HL-60/S4 (cell line): ENCODE measurements around the gene TRMT112.

Experiments
- in situ Hi-C: fragments of 300-500 bp; cut with MboI; formaldehyde crosslinking; loops from 2 replicates; pipeline ENCODE4 v1.14.3; 2022; ENCODE audit warnings: low sequenced_read_pairs

TRMT112 gene

GRCh38 chr11:64296830-64297698, 20.3 kb downstream of the TRMT112 start:
- in situ Hi-C loops: no loop called here

GRCh38 chr11:64296236-64296635, 21.1 kb downstream of the TRMT112 start:
- in situ Hi-C loops: no loop called here

- in situ Hi-C loops: no loop called here
Observed at GRCh38 chr11:64295760-64296159, 21.6 kb downstream of the TRMT112 start.

- in situ Hi-C loops: no loop called here
Observed at GRCh38 chr11:64294774-64295173, 22.6 kb downstream of the TRMT112 start.

- in situ Hi-C loops: no loop called here
Observed at GRCh38 chr11:64292460-64293254, 24.7 kb downstream of the TRMT112 start.

- in situ Hi-C loops: no loop called here
Observed at GRCh38 chr11:64291752-64292459, 25.5 kb downstream of the TRMT112 start.

GRCh38 chr11:64291262-64291751, 26.1 kb downstream of the TRMT112 start, which contains the start of gene KCNK4:
TSS of gene KCNK4 (plus strand) at chr11:64291302. CDS start at chr11:64293019, 1,717 bp downstream.
- in situ Hi-C loops: no loop called here

GRCh38 chr11:64290352-64291261, 26.8 kb downstream of the TRMT112 start:
- in situ Hi-C loops: no loop called here

- in situ Hi-C loops: no loop called here
Observed at GRCh38 chr11:64289002-64289564, 28.3 kb downstream of the TRMT112 start.

GRCh38 chr11:64288353-64288750, 29.0 kb downstream of the TRMT112 start:
- in situ Hi-C loops: no loop called here

GRCh38 chr11:64287676-64288352, 29.5 kb downstream of the TRMT112 start:
- in situ Hi-C loops: no loop called here

- in situ Hi-C loops: no loop called here
Observed at GRCh38 chr11:64286801-64287159, 30.6 kb downstream of the TRMT112 start.

- in situ Hi-C loops: no loop called here
Observed at GRCh38 chr11:64285885-64286800, 31.2 kb downstream of the TRMT112 start.

GRCh38 chr11:64284962-64285884, 32.1 kb downstream of the TRMT112 start, which contains the start of gene GPR137:
TSS of gene GPR137 (plus strand) at chr11:64285848. CDS start at chr11:64286525, 677 bp downstream.
- in situ Hi-C loops: no loop called here

- in situ Hi-C loops: no loop called here
Observed at GRCh38 chr11:64284048-64284961, 33.1 kb downstream of the TRMT112 start, which contains the start of gene BAD. TSS of gene BAD (minus strand) at chr11:64284665. CDS start at chr11:64284368, 297 bp downstream.

GRCh38 chr11:64283092-64283491, 34.3 kb downstream of the TRMT112 start:
- in situ Hi-C loops: no loop called here
